Endothelial cell of umbilical vein (primary cell): ENCODE measurements around the gene CDH7. TPM values are rescaled to one million over a fixed set of nuclear protein-coding genes. Genes with fewer than 3 reads are reported as not detected.

Experiments
- BruUV-seq: library from RNA; stranded (reverse); fragments of 400-500 nt; replicated peaks from 2 replicates; lab custom pipeline; 2021; lab: Mats Ljungman, UMichigan
- CTCF ChIA-PET: fragments of 300-600, 350-600 bp; sonication (Branson Sonifier 250); formaldehyde crosslinking; loops from one replicate; lab custom pipeline; 2021; ENCODE audit warnings: antibody characterized with exemption, inconsistent platforms; lab: Charles Lee
- POLR2A ChIA-PET: fragments of 300-600, 350-600 bp; sonication (Branson Sonifier 250); formaldehyde crosslinking; loops from one replicate; lab custom pipeline; 2021; ENCODE audit warnings: antibody characterized with exemption, inconsistent platforms; lab: Charles Lee
- DNase-seq: peaks from one replicate; pipeline ENCODE4 v3.0.0-alpha.2; 2011; ENCODE audit warnings: low read depth, low spot score
- FAIRE-seq: peaks from 2 replicates; lab custom pipeline; 2011; peaks lifted over from hg19 to GRCh38; lab: Jason Lieb, UNC
- H2AFZ ChIP-seq: 2 replicates; pipeline ENCODE4 v1.6.0; 2012; ENCODE audit warnings: low read depth, low read length, control low read depth, inconsistent platforms
- H3K27ac ChIP-seq: 2 replicates; pipeline ENCODE4 v1.5.1; 2011; ENCODE audit warnings: low read depth, mild to moderate bottlenecking, control low read depth, low read length, moderate library complexity; ENCODE audit not compliant: insufficient read depth
- H3K27me3 ChIP-seq, 2 experiments: 2 replicates each; pipeline versions ENCODE4 v1.6.0 to v1.6.1; 2011; ENCODE audit warnings: low read length in 2 of 2, mixed read lengths in 1 of 2; ENCODE audit not compliant: control insufficient read depth in 2 of 2, insufficient read depth in 2 of 2
- H3K36me3 ChIP-seq, 2 experiments: 2 replicates in 1 of 2; 3 replicates in 1 of 2; pipeline ENCODE4 v1.5.1; 2011; ENCODE audit warnings: low read length in 2 of 2, mild to moderate bottlenecking in 1 of 2, moderate library complexity in 1 of 2; ENCODE audit not compliant: control insufficient read depth in 2 of 2, insufficient read depth in 2 of 2; ENCODE audit errors: extremely low read depth in 1 of 2
- H3K4me1 ChIP-seq: 3 replicates; pipeline ENCODE4 v1.5.1; 2011; ENCODE audit warnings: mild to moderate bottlenecking, low read length; ENCODE audit not compliant: control insufficient read depth, insufficient read depth; ENCODE audit errors: extremely low read depth
- H3K4me2 ChIP-seq: 2 replicates; pipeline ENCODE4 v1.6.1; 2011; ENCODE audit warnings: low read length, control low read depth, mixed read lengths; ENCODE audit not compliant: insufficient read depth
- H3K4me3 ChIP-seq, 3 experiments: fragments of 200-600 bp in 1 of 3; sonication (generic), shearing (Covaris generic) in 1 of 3; replicated peaks in 1 of 3; 2 replicates each; pipeline ENCODE4 v1.5.1; 2011 to 2016; ENCODE audit warnings: control low read depth in 3 of 3, low read length in 3 of 3, mild to moderate bottlenecking in 2 of 3, inconsistent platforms in 1 of 3, low read depth in 1 of 3, moderate library complexity in 1 of 3; ENCODE audit not compliant: insufficient read depth in 1 of 3
- H3K79me2 ChIP-seq: 2 replicates; pipeline ENCODE4 v1.6.0; 2012; ENCODE audit warnings: low read length, inconsistent platforms; ENCODE audit not compliant: control insufficient read depth, insufficient read depth
- H3K9ac ChIP-seq: replicated peaks from 2 replicates; pipeline ENCODE3; 2011; ENCODE audit warnings: low read length, control low read depth; ENCODE audit not compliant: insufficient read depth; ENCODE audit errors: extremely low read depth
- H3K9me1 ChIP-seq: replicated peaks from 3 replicates; pipeline ENCODE4 v1.6.0; 2011; ENCODE audit warnings: mild to moderate bottlenecking, low read length; ENCODE audit not compliant: control insufficient read depth, insufficient read depth; ENCODE audit errors: extremely low read depth
- H3K9me3 ChIP-seq: replicated peaks from 2 replicates; pipeline ENCODE4 v1.5.1; 2012; ENCODE audit warnings: low read length, inconsistent platforms; ENCODE audit not compliant: control insufficient read depth, insufficient read depth
- H4K20me1 ChIP-seq: replicated peaks from 2 replicates; pipeline ENCODE3; 2011; ENCODE audit warnings: mild to moderate bottlenecking, low read length; ENCODE audit not compliant: control insufficient read depth, insufficient read depth; ENCODE audit errors: extremely low read depth
- EZH2 ChIP-seq: IDR thresholded peaks from 2 replicates; pipeline ENCODE4 v1.6.1; 2012; ENCODE audit warnings: borderline replicate concordance, low read depth, mild to moderate bottlenecking, moderate library complexity, low read length, inconsistent platforms; ENCODE audit not compliant: severe bottlenecking
- FOS ChIP-seq: IDR thresholded peaks from 2 replicates; pipeline ENCODE4 v1.6.1; 2011; ENCODE audit warnings: mild to moderate bottlenecking, low read length, moderate library complexity, borderline replicate concordance; ENCODE audit not compliant: insufficient read depth
- JUN ChIP-seq: IDR thresholded peaks from 2 replicates; pipeline ENCODE4 v1.6.1; 2011; ENCODE audit warnings: borderline replicate concordance, low read depth; ENCODE audit not compliant: insufficient read length, insufficient read depth
- MYC ChIP-seq: IDR thresholded peaks from one replicate; pipeline ENCODE4 v1.6.1; 2011; ENCODE audit warnings: mild to moderate bottlenecking, low read depth, low read length
- POLR2A ChIP-seq: IDR thresholded peaks from 2 replicates; pipeline ENCODE4 v1.6.1; 2012; ENCODE audit warnings: low read depth, mild to moderate bottlenecking, control low read depth, low read length
- dilution Hi-C: fragments of 300-500 bp; cut with MboI; formaldehyde crosslinking; loops from one replicate; pipeline ENCODE4 v1.15.0; 2019; ENCODE audit warnings: low sequenced_read_pairs; ENCODE audit not compliant: extremely low pct_ligation_motif_present
- intact Hi-C: fragments of 100-400 bp; cut with micrococcal nuclease; formaldehyde crosslinking; loops from one replicate; pipeline ENCODE4 v1.10.0; 2022
- polyA plus RNA-seq, 4 experiments: library from polyadenylated mRNA; depleted of rRNA in 3 of 4; stranded (reverse) in 3 of 4; unstranded in 1 of 4; fragments of >200 nt; gene quantifications; 2 replicates each; pipeline versions ENCODE4 v1.2.1 to v1.2.3, GENCODE V29; 2011 to 2012; ENCODE audit warnings: missing spikeins in 1 of 4
- total RNA-seq: library from RNA; stranded (reverse); gene quantifications from 2 replicates; pipeline ENCODE4 v1.2.3, GENCODE V29; 2021
- TF ChIP-seq, protein P1 (sequence below), 2 donors: IDR thresholded peaks; 1 replicate in 1 of 2; 2 replicates in 1 of 2; pipeline ENCODE4 v1.5.1; 2011; ENCODE audit warnings: low read length in 2 of 2, mild to moderate bottlenecking in 2 of 2, moderate library complexity in 2 of 2, control low read depth in 1 of 2, inconsistent platforms in 1 of 2, low read depth in 1 of 2; ENCODE audit not compliant: insufficient read depth in 1 of 2; ENCODE audit errors: extremely low read depth in 1 of 2
- TF ChIP-seq, protein P2 (sequence below): IDR thresholded peaks from 2 replicates; pipeline ENCODE4 v1.6.1; 2011; ENCODE audit not compliant: insufficient read depth, insufficient read length

The CDH7 gene
- total and polyA plus RNA-seq, 2 donors (not counting 3 experiments of a cell fraction or from before 2014, with no cell fraction given), result not detected

DNA sequence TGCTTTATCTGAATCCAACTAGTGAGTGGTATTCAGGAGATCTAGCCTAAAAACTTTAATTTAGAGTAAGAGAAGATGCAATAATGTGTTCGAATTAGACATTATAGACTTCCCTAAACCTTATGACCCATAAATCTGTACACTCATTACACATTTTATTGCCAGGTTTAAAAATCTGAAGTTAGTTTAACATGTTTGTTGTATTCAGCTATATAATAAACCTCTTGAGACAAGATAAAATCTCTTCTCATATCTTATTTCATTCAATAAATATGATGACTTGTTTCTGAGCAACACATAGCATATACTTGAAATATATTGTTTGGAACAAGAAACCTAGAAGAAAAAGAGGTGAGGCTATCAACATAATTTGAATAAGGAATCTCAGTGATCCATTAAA is 150.7 kb downstream of the CDH7 start:
- Histone ChIP-seq H3K36me3 (no peaks in the 10 kb centered on the region), H4K20me1 (no peaks in the 10 kb centered on the region), H3K4me1 (no peaks in the 10 kb centered on the region), H3K27ac (no peak overlapping the region), H3K9me3 (no peaks in the 10 kb centered on the region), H2AFZ (no peak overlapping the region), H3K79me2 (no peaks in the 10 kb centered on the region), H3K9me1 (no peaks in the 10 kb centered on the region), H3K4me2 (no peak overlapping the region), H3K27me3 (no peaks in the 10 kb centered on the region), H3K4me3 (no peak overlapping the region), H3K9ac (no peak overlapping the region)
- DNase-seq (no peak), FAIRE-seq (no peak)
- no peak for TF ChIP-seq POLR2A
- TF ChIP-seq, protein P1, sequence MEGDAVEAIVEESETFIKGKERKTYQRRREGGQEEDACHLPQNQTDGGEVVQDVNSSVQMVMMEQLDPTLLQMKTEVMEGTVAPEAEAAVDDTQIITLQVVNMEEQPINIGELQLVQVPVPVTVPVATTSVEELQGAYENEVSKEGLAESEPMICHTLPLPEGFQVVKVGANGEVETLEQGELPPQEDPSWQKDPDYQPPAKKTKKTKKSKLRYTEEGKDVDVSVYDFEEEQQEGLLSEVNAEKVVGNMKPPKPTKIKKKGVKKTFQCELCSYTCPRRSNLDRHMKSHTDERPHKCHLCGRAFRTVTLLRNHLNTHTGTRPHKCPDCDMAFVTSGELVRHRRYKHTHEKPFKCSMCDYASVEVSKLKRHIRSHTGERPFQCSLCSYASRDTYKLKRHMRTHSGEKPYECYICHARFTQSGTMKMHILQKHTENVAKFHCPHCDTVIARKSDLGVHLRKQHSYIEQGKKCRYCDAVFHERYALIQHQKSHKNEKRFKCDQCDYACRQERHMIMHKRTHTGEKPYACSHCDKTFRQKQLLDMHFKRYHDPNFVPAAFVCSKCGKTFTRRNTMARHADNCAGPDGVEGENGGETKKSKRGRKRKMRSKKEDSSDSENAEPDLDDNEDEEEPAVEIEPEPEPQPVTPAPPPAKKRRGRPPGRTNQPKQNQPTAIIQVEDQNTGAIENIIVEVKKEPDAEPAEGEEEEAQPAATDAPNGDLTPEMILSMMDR (IDR thresholded peaks at IDR 0.05; ENCODE audit: extremely low read depth in 1 of 2, insufficient read depth in 1 of 2, low read depth in 1 of 2, low read length in 2 of 2), result no peak
- no peak for TF ChIP-seq MYC
- TF ChIP-seq, protein P2, sequence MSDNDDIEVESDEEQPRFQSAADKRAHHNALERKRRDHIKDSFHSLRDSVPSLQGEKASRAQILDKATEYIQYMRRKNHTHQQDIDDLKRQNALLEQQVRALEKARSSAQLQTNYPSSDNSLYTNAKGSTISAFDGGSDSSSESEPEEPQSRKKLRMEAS, result no peak
- no peak for TF ChIP-seq EZH2
- no peak for TF ChIP-seq FOS
- TF ChIP-seq JUN, result no peak
- ChIA-PET POLR2A (no interaction called here), CTCF (no interaction called here)
- BruUV-seq, result no TSS peak
- dilution Hi-C loops, result no loop called here
- intact Hi-C loops, result no loop called here
